GM21619 (cell line): ENCODE results near the gene TRPC1.
"Not testable (repeated sequence)": the region's sequence is repeated elsewhere in the genome, so short reads cannot be mapped to it uniquely, and the experiment has no call there.

Experiments
- ATAC-seq: cut with Tn5 transposase; IDR thresholded peaks from one replicate; pipeline ENCODE4 v1.9.1; 2021; ENCODE audit not compliant: unreplicated experiment

TRPC1 gene

GRCh38 chr3:142750531-142750930, 26.7 kb downstream of the TRPC1 start:
- ATAC-seq: not testable (repeated sequence)

- not testable (repeated sequence) for ATAC-seq
Observed at GRCh38 chr3:142752605-142753004, 28.8 kb downstream of the TRPC1 start.

GRCh38 chr3:142754494-142754893, 30.7 kb downstream of the TRPC1 start:
- ATAC-seq: no peak

GRCh38 chr3:142768338-142768737, 44.5 kb downstream of the TRPC1 start:
- no peak for ATAC-seq

- ATAC-seq: no peak
Observed at GRCh38 chr3:142777927-142778326, 54.1 kb downstream of the TRPC1 start.

- ATAC-seq: no peak
Observed at GRCh38 chr3:142778541-142778940, 54.7 kb downstream of the TRPC1 start.

- ATAC-seq: no peak
Observed at GRCh38 chr3:142779591-142779990, 55.8 kb downstream of the TRPC1 start.

GRCh38 chr3:142782616-142783015, 58.8 kb downstream of the TRPC1 start:
- no peak for ATAC-seq

GRCh38 chr3:142784228-142784627, 60.4 kb downstream of the TRPC1 start:
- ATAC-seq: no peak

- no peak for ATAC-seq
Observed at GRCh38 chr3:142785996-142786395, 62.2 kb downstream of the TRPC1 start.

- no peak for ATAC-seq
Observed at GRCh38 chr3:142787719-142788118, 63.9 kb downstream of the TRPC1 start.

GRCh38 chr3:142794508-142794907, 70.7 kb downstream of the TRPC1 start:
- no peak for ATAC-seq

- no peak for ATAC-seq
Observed at GRCh38 chr3:142795332-142795731, 71.5 kb downstream of the TRPC1 start.

- no peak for ATAC-seq
Observed at GRCh38 chr3:142796823-142797222, 73.0 kb downstream of the TRPC1 start.

- ATAC-seq: no peak
Observed at GRCh38 chr3:142801746-142802145, 77.9 kb downstream of the TRPC1 start.

GRCh38 chr3:142802891-142803290, 79.1 kb downstream of the TRPC1 start:
- ATAC-seq: no peak

- ATAC-seq: no peak
Observed at GRCh38 chr3:142808103-142808917, 84.5 kb downstream of the TRPC1 start.

- no peak for ATAC-seq
Observed at GRCh38 chr3:142809259-142809658, 85.4 kb downstream of the TRPC1 start.

GRCh38 chr3:142815803-142816202, 92.0 kb downstream of the TRPC1 start:
- no peak for ATAC-seq

GRCh38 chr3:142817356-142817755, 93.5 kb downstream of the TRPC1 start:
- ATAC-seq: no peak

GRCh38 chr3:142817897-142818296, 94.1 kb downstream of the TRPC1 start:
- ATAC-seq: no peak

GRCh38 chr3:142818651-142819050, 94.8 kb downstream of the TRPC1 start:
- ATAC-seq: no peak

- no peak for ATAC-seq
Observed at GRCh38 chr3:142819179-142819578, 95.3 kb downstream of the TRPC1 start.
